NCI-H2227 (cell line): ENCODE data around the gene ETFA.

ENCODE experiments used
- DNase-seq: peaks from one replicate; lab custom pipeline; 2025; ENCODE audit not compliant: unreplicated experiment; lab: John Stamatoyannopoulos, UW

Gene ETFA

DNA sequence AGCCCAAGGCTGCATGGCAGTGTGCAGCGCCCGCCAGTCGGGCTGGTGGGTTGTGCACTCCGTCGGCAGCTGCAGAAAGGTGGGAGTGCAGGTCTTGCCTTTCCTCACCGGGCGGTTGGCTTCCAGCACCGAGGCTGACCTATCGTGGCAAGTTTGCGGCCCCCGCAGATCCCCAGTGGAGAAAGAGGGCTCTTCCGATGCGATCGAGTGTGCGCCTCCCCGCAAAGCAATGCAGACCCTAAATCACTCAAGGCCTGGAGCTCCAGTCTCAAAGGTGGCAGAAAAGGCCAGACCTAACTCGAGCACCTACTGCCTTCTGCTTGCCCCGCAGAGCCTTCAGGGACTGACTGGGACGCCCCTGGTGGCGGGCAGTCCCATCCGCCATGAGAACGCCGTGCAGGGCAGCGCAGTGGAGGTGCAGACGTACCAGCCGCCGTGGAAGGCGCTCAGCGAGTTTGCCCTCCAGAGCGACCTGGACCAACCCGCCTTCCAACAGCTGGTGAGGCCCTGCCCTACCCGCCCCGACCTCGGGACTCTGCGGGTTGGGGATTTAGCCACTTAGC, 29.6 kb upstream of the ETFA start:
- no peak for DNase-seq

DNA sequence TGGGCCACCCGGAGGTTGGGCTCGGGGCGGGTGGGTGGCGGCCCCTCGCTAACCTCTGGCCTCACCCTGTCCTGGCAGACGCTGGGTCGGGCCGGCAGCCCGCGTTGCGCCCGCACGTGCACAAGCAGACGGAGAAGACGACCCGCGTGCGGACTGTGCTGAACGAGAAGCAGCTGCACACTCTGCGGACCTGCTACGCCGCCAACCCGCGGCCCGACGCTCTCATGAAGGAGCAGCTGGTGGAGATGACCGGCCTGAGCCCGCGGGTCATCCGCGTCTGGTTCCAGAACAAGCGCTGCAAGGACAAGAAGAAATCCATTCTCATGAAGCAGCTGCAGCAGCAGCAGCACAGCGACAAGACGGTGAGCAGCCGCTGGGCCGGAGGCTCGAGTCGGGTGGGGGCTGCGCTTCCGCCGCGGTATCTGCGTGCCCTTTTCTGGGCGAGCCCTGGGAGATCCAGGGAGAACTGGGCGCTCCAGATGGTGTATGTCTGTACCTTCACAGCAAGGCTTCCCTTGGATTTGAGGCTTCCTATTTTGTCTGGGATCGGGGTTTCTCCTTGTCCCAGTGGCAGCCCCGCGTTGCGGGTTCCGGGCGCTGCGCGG, 29.0 kb upstream of the ETFA start:
- DNase-seq: peak; percentile 10

DNA sequence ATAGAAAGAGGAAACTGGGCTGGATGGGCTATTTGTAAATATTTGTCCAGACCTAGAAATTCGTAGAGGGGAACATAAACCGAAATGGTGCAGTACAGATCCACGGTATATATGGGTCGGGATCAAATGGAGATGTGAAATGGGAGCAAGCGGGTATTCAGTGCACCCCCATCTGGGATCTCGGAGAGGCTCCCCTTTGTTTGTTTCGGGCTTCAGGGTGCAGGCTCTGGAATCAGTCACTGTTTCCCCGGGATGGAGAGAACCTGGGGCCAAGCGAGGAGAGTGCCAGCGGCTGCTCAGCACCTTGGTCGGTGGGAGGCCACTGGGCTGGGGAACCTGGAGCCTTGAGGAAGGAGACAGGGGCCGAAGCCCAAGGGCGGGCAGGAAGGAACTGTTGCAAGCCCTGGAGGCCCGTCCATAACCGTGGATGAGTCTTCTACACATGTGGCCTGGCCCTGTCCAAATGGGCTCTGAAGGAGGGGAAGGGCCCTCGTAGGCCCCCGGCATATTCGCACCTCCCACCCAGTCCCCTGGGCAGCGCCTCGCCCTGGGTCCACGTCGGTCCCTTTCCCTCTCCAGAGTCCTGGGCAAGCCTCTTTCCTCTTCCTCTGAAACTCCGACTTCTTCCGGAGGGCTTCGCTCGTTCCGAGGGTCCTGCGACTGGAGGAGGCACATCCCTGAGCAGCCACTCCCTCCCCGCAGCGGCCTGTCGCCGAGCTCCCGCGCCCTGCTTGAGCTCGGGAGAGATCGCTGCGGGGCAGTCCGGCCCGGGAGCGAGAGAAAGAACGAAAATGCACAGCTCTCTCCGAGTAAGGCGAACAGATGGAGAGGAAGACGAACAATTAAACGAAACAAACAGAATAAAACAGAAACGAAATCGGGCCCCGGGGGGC, 28.3 kb upstream of the ETFA start:
- no peak for DNase-seq

DNA sequence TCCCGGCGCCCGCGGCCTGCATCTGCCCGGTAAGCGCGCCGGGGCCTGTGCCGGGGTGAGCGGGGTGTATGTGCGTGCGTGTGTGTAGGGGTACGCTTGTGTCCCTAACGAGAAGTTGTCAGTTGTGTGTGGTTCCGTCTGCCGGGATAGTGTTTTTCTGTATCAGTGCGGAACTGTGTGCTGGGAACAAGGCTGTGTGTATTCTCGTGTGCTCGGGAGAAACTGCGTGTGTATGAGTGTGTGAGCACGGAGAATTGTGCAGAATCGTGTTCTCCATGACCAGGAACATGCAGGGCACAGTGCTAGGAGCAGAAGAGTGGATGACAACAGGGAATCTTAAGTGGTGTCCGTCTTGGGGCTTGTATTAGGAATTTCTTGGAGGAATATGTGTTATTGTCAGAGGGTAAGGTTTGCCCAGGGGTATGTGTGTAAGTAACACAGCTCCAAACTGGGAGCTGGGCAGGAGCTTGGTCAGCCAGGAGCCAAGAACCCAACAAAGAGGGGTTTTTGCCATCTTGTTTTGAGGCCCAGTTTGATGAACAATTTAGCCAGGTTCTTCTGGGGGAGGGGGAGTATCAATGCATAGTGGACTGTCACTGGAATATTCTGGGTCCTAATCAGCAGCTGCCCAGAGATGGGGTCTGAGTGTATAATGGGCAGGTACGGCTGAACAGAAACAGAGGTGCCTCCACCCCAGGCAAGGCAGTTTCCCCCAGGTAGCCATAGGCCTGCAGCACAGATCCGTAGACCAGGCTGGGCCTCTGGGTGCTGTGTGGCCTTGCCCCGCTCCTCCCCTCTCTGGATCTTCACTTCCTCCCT, 27.4 kb upstream of the ETFA start:
- no peak for DNase-seq

DNA sequence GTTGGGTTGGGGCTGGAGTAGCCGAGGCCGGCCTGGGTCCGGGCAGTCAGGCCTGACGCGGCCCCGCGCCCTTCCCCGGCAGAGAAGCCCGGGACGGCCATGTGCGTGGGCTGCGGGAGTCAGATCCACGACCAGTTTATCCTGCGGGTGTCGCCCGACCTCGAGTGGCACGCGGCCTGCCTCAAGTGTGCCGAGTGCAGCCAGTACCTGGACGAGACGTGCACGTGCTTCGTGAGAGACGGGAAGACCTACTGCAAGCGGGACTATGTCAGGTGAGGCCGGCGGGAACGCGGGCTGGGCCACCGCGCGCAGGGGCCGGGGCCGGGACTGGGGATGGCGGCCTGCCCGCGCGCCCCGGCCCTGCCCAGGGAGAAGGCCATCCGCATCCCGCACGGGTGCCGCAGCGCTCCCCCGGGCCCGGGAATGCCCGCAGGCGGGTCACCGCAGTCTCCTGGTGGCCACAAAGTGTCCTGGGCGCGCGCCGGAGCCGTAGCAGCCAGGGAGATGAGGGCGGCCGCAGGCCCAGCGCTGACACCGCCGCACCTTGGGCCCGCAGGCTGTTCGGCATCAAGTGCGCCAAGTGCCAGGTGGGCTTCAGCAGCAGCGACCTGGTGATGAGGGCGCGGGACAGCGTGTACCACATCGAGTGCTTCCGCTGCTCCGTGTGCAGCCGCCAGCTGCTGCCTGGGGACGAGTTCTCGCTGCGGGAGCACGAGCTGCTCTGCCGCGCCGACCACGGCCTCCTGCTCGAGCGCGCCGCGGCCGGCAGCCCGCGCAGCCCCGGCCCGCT, 26.6 kb upstream of the ETFA start:
- peak; percentile 38 for DNase-seq

DNA sequence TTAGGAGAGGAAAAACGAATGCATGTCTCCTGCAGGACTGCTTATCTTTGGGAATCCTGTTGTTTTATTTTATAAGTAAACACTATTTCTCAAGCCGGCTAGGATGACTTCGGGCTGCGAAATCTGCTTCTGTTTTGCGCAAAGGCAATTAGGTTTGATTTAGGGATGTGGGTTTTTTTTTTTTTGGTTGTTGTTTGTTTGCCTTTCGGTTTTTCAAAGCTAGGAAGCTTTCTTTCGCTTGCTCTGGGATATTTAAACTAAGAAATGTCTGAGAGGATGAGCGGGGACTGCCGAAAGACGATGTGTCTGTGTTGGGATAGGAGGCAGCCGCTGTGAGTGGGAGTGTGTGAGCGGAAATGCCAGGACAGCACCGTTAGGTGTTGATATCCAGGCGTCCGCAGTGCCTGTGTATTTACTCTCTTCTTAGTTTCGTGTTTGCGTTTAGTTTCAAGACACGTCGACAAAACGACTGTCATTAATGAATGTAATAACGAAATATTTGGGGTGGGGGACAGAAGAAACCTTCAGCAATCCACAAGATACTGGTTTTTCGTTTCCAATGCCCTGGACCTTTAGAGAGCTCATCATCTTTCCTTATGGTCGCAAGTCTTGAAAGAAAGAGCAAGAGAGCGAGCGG, 25.9 kb upstream of the ETFA start:
- peak; percentile 42 for DNase-seq

DNA sequence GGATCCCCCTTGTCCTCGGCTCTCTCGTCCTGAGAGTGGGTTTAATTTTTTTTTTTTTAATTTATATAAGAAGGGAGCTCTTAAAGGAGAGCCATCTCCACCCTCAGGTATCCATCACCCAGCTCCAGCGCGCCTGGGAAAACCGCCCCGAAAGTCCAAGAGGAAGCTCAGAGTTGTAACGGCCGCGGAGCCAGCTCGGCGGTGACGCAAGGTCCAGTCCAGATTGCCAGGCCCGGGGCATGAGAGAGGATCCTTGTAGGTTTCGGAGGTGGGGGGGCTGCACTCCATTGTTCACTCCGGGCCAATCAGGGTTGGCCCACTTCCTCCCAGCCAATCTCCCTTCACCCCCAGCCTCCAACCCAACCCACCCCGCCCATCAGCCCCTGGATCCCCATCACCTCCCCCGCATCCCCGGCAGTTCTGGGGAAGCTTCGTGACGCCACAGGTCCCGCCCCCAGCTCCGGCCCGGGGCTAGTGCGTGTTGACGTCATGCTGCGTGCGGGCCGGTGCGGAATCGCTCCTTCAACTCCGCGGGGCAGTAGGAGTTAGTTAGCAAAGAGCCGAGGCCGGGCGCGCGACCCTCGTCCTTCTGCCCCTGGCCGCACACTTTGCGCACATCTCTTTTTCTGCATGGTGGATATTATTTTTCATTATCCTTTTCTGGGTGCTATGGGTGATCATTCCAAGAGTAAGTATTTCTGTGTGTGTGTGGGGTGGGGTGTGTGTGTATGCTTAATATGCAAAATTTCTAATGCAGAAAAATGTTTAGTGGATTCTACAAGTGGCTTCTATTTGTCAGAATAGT, 25.2 kb upstream of the ETFA start, which contains the start of gene ISL2:
Gene ISL2, plus strand, starts transcription at position 520 of the 805 bp plus-strand sequence. Its CDS starts 111 bp downstream, at position 631.
- peak; percentile 94 for DNase-seq

DNA sequence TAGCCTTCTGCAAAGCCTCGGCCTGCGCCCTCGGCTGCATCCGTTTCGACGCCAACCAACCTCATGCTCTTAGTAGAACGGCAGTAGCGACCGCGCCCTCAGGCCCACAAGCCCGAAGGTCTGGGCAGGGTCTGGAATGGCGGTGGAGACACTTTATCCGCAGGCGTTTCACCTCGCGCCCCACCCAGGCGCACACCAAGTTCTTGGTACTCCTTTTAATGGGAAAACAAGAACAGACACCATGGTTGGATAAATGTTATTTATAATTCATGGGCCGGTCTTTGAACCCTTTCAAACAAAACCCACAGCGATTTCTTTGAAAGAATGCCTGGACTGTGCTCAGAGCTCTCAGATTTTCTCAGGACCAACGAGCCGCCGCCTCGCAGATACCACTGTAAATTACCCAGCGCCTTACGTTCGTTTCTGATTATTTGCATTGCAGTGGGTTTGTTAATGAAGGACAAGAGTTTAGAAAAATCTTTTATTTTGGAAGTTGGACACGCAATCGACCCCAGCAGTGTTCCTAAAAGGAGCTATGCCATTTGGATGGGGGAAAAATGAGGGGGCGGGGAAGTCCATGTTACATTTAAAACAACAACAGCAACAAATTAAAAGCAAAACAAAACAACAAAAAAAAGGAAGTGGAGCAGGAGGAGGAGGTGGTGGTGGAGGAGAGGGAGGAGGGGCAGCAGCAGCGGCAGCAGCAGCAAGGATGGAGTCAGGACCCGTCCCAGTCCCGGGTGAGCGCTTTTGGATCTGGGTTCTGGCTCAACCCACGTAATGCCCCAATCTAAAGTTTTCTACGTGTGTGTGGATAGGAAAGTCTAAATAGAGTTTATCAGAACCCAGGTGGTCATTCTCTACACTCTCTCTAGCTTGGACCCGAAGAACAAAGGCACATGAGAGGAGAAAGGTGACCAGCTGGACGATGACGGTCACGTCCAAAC, 24.3 kb upstream of the ETFA start:
- peak; percentile 41 for DNase-seq

DNA sequence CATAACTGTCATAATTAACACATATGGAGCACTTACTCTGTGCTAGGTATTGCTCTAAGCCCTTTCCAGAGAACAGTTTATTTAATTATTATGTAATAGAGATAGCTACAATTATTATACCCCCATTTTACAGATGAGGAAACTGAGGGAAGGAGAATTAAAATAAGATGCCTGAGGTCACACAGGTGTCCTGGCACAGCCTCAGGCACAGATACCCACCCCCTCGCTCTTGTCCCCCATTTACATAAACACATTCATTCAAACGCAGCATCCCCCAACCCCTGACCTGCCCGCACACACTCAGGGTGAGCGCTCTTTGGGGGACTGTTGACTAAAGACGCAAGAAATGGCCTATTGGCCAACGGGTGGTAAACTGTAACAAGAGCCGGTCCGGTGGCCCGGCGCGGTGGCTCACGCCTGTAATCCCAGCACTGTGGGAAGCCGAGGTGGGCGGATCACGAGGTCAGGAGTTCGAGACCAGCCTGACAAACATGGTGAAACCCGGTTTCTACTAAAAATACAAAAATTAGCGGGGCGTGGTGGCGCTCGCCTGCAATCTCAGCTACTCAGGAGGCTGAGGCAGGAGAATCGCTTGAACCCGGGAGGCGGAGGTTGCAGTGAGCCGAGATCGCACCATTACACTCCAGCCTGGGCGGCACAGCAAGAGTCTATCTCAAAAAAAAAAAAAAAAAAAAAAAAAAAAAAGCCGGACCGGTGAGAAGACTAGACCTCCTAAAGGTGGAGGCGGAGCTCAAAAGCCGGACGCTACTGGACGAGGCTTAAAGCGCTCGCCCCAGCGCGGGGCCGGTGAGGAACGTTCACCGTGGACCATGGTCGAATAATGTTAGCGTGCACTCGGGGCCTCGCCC, 23.4 kb upstream of the ETFA start:
- DNase-seq: peak; percentile 33

DNA sequence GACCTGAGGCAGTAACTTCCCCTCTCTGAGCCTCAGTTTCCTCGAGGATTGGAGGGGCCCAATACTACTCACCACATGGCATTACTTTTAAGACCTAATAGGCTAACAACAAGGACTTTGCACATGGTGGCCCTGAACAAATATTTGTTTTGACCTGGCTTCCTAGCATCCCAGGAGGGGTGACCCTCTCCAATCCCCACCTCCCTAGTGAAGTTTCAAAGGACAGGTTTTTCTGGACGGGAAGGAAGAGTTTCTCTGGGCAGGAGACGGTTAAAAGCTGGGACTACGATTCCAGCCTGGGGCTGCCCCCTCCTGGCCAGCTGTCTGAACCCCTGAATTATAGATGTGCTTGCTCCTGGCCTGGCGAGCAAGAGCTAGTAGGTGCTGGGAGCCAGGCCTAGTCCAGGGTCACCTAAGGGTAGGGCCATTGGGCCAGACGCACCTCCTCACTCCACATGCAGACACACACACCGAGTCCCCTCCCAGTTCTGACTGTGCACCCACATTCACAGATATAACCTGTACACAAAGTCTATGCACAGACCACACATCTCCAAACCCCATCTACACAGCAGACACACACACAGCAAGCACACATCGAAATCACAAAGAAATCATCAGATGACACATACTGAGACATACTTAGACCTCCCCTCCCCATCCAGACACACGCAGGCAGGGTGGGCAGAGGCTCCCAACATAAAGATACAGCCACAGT, 22.6 kb upstream of the ETFA start:
- DNase-seq: no peak

DNA sequence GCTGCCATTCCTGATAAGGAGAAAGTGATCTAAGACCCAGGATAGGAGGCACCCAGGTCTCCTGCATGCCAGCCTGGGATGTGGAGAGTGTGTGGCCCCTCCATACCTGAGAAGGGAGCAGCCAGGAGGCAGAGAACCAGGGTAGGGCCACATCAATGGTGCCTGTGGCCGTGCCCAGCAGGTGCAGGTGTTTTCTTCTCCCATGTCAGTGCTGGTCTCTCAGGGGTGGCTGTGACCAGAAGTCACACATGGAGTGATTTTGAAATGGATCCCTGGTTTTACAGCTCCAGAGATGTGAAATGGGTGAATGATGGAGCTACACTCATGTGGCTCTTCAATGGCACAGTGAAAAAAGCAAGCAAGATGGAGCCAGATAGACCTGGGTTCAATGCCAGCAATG, 22.0 kb upstream of the ETFA start:
- no peak for DNase-seq

DNA sequence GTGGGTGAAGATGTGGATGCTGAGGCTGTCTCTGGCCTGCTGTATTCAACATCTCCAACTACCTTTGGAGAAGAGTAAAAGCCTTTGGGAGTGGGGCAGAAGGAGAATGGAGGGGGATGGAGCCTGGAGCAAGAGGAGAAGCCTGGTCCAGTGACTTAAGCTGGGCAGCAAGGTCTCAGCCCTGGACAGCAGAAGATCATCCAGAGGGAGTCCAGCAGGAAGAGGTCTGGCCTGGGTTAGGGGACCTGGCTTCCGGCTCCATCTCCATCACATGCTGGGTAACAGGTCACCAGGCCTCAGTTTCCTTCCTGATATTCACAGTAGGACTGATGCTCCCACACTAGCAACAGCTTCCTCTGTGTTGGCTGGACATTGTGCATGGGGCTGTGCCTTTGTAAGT, 21.5 kb upstream of the ETFA start:
- DNase-seq: no peak

DNA sequence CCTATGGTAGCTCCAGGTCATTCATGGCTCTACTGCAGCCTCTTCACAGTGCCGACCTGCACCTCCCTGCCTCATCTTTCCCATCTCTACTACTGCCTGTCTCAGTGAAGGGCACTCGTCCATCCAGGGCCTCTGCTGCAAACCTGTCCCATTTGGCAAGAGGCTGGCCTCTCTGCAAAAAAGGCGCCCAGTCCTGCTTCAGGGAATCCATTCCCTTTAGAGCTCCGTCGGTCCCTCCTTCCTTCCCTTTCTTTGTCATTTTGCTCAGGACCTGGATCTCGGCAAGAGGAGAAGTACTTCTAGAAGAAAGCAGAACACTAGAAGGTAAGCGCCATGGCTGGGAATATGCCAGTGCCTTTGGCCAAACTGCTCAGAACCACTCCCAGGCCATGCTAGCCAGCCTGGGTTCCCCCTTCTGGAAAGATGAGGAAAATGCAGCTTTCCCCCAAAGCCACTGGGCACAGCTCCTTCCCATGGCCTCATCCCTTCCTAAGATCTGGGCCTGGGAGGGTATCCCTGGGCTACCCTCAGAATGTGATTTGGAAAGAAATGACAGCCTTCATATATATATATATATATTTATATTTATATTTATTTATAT, 18.9 kb upstream of the ETFA start:
- peak; percentile 45 for DNase-seq

DNA sequence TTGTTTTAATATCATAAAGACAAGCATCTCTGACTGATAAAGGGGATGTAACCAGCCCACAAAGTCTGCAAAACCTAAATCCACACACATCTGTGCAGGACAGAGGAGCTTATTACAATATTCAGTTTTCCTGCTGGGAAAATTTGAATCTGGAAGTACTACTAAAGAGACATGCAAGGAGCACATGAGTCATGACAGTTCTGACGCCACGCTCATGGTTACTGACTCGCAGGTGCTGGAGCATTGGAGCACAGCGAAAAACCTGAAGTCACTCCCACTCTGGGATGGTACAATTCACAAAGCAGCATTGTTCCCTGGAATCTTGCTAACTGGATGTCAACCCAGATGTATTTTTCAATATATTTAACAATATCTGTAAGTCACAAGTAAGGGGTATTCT, 17.7 kb upstream of the ETFA start:
- DNase-seq: no peak

DNA sequence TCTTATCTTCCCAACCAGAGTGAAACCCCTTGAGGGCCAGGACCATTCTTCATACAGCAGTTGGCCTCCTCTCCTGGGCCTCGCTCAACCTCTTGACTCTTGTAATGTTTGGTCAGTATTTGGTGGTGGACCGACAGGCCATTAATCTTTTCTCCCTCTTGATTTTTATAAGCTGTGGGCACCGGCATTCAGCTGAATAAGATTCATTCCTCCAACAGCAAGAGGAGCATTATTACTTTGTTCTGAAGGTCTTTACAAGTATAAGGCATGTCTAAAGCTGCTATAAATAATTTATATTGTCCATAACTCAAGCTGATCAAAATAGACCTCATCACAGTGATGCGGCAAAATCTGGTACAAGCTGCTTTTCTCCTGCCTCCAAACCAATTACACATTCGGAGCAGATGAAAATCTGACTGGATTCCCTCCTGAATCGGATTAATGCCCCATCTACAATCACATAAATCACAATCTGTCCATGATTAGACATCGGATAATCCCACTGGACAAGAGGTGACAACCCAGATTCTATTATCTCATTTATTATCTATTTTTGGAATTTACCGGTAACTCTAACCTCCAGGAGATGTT, 16.9 kb upstream of the ETFA start:
- no peak for DNase-seq
